Left lobe of liver (tissue), 2 donors: Measurements from ENCODE around the gene TMC8. TPM values are rescaled to one million over a fixed set of nuclear protein-coding genes. Genes with fewer than 3 reads are reported as not detected.
"Not testable (repeated sequence)": the region's sequence is repeated elsewhere in the genome, so short reads cannot be mapped to it uniquely, and the experiment has no call there.

Source experiments
- ATAC-seq: fragments of 200-7000 bp; cut with Tn5 transposase; one replicate; pipeline ENCODE4 v1.9.1; 2020; ENCODE audit warnings: mild to moderate bottlenecking, moderate library complexity
- DNase-seq: peaks from one replicate; pipeline ENCODE4 v3.0.0-alpha.2; 2020; ENCODE audit warnings: low spot score
- total RNA-seq: library from RNA; stranded (reverse); gene quantifications from one replicate; pipeline ENCODE4 v1.2.1, GENCODE V29; 2021
- donor health status: DM: no; HTN: no; CAD: no; lungs with moderate emphysema.
- donor health status: DM: no; HTN: yes; CAD: no.

Gene TMC8, protein sequence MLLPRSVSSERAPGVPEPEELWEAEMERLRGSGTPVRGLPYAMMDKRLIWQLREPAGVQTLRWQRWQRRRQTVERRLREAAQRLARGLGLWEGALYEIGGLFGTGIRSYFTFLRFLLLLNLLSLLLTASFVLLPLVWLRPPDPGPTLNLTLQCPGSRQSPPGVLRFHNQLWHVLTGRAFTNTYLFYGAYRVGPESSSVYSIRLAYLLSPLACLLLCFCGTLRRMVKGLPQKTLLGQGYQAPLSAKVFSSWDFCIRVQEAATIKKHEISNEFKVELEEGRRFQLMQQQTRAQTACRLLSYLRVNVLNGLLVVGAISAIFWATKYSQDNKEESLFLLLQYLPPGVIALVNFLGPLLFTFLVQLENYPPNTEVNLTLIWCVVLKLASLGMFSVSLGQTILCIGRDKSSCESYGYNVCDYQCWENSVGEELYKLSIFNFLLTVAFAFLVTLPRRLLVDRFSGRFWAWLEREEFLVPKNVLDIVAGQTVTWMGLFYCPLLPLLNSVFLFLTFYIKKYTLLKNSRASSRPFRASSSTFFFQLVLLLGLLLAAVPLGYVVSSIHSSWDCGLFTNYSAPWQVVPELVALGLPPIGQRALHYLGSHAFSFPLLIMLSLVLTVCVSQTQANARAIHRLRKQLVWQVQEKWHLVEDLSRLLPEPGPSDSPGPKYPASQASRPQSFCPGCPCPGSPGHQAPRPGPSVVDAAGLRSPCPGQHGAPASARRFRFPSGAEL
- 3.9 TPM for total RNA-seq

DNA sequence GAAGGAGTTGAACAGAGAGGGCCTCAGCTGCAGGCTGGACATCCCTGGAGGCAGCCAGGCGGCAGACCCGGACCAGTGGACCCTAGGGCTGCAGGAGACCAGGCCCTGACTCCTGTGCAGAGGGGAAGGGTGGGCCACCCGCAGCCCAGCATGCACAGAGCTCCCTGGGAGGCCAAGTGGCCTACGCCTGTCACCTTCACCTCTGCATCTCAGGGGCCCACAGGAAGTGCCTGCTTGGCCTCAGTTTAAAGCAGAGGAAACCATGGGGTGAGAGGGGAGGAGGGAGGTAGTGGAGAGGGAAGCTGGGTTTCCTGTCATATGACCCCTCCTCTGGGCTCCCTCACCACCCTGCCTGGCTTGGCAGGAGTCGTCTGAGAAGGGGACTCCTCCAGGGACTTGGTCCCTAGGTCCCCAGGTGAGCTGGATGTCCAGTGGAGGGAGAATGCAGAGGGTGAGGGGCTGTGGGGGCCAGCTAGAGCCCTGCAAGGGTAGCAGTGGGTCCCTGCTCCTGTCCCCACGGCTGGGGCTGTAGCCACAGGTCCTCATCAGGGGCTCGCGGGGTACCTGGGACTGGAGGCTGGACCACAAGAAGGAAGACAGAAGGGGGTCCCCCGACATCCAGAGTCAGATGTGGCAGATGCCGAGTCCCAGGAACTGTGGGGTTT lies at the start of gene TMC8:
Gene TMC8, plus strand, starts transcription at position 335 of the 665 bp plus-strand sequence. CDS start 818 bp downstream, outside the sequence.
- DNase-seq (no peak), ATAC-seq (peak; percentile 5)

DNA sequence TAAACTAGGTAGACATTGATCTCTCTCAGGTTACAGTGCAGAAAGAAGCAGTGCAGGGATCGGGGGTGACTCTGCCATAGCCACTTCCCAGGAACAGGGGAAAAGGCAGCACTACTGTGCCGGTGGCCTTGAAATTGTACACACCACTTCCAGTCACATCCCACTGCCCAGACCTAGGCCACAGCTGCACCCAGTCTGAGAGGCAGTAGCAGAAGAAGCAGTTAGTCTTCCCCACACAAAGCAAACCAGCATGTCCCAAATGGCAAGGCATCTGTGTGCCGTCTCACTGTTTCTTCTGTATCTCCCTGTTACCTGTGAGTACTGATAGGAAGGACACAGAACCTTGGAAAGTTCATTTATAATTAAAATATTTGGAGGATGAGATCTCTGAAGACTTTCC lies 49.0 kb upstream of the TMC8 start:
- DNase-seq (no peak), ATAC-seq (no peak)

DNA sequence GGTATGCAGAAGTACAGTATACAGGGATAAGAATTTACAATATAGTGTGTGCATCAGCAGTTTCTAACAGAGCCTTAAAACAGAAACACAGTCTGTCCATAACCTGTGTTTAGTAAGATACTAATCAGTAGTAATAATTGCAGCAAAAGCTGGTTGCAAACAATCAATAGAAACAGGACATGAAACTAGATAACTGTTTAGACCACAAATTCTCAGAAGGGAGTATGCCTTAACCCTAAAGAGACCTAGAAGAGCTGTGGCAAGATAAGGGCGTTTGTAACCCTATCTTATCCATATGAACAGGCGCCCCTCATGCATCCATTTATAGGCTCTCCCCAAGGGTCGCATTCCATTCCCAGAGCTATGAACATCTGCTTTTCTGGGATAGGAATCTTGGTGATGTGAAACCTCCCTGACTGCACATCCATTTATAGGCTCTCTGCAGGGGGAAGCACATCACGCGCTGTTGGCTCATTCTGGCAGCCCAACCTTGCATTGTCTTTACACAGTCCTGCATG lies 48.2 kb upstream of the TMC8 start:
- ATAC-seq, DNase-seq: not testable (repeated sequence)

DNA sequence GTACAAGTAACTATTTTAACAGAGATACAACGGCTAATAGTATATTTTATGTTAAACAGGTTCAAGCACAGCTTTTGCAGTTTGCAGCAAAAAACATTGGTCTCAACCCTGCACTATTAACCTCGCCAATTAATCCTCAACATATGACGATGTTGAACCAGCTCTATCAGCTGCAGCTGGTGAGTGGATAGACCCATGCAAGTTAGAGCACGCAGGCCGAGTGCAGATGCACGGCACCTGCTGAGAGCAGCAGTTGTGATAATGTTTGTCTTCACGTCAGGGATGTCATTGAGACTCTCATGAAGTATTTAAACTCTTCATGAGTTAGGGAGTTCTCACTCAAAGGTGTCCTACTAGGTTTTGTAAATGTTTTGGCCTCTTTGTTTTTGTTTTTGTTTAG lies 47.6 kb upstream of the TMC8 start:
- no peak for ATAC-seq
- no peak for DNase-seq

DNA sequence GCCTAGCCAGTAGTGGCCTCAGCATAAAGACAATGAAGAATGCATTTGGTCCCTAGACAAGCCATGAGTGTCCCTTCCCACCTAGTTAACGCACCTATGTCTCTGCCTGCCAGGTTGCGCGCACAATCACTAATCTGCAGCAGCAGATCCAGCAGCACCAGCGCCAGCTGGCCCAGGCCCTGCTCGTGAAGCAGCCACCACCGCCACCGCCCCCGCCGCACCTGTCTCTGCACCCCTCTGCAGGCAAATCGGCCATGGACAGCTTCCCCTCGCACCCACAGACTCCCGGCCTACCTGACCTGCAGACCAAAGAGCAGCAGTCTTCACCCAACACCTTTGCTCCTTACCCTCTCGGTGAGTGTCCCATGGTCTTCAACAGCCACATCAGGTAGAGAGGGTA lies 43.8 kb upstream of the TMC8 start:
- no peak for DNase-seq

DNA sequence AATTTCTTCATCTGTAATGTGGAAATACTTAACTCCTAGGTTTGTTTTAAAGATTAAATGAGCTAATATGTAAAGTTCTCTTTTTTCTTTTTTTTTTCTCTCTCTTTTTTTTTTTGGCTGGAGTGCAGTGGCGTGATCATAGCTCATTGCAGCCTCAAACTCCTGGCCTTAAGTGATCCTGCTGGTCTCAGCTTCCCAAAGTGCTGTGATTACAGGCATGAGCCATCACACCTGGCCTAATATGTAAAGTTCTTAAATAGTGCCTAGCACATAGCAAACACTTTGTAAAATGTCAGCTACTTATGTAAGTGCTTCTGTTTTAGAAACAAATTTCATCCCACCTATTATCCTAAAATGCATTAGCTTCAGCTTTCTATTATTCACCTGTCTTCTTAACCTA lies 42.0 kb upstream of the TMC8 start:
- ATAC-seq = no peak
- DNase-seq = no peak

More for the DNA sequence above, 43.8 kb upstream of the TMC8 start:
- ATAC-seq = no peak

DNA sequence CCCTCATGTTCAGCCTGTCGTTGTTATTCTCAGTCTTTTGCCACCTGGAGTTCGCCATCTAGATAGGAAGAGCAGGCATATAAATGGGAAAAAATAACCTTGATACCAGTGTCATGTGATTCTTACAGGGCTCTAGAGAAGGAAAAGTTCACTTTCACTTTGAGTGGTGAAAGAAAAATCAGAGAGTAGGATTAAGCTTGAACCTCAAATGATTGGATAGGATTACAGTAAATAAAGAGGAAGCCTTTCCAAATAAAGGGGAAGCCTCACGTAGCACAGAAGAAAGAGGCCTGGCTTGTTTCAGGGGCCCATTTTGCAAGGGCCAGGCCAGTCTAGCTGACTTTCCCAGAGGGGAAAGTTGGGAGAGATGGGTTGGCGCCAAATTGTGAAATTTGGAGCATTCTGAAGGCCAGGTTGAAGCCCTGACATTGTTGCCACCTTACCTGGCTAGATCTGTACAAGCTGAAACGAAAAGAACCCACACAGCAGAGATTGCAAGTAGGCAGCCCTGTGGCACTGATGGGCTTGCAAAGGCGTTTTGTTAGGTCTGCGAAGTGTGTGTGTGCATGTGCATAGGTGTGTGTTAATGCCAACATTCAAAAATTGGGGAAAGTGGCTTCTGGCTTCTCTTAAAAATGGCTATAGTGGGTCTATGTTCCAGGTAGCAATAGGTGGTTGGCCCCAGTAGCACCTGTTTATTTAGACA lies 40.8 kb upstream of the TMC8 start:
- DNase-seq (no peak), ATAC-seq (peak; percentile 79)

DNA sequence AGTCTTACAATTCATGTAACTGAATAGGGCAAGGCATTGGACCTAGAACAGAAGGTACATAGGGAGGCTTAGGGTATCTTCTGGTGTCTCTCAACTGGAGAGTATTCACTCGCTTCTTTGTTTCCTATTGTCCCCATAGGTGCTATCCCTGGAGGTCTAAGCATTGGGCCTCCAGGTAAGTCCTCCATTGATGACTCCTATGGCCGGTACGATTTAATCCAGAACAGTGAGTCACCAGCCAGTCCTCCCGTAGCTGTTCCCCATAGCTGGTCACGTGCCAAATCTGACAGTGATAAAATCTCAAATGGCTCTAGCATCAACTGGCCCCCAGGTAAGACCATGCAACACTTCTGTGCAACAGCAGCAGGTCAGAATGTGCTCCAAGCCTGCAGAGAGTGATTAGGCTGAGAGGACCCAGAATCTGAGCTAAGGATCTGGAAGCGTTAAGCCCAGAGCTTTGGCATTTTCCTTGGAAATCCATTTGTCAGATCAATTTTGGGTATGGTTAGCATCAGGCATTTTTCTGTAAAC lies 37.7 kb upstream of the TMC8 start:
- DNase-seq = no peak
- no peak for ATAC-seq

DNA sequence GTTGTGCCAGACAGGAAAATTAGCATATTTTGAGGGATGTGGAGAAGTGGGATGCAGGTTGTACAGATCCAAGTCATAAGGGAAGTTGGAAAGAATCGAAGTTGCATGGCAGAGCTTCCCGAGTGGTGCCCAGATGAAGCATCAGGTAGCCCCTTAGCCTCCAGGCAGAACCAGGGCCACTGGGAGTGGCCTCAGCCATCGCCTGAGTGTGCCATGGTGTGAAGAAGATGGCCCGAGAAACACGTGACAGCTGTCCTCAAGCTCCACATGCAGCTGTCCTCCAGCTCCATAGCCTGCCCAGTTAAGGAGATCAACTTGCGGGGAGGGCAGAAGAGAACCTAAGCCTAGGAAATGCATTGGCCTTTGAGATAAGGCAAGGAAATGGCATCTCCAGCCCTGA lies 35.5 kb upstream of the TMC8 start:
- ATAC-seq = no peak
- DNase-seq = no peak

DNA sequence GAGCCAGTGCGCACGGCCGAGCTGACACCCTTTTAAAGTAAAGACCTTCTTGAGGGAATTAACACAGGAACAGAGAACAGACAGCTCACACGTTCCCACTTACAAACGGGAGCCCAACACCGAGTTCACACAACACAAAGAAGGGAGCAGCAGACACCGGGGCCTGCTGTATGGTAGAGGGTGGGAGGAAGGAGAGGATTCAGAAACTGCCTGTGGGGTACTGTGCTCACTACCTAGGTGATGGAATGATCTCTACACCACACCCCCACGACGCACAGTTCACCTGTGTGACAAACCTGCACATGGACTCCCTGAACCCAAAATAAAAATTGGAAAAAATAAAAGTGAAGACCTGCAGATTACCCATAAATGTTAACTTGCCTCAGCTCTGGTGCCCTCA lies 34.5 kb upstream of the TMC8 start:
- DNase-seq (no peak), ATAC-seq (no peak)

DNA sequence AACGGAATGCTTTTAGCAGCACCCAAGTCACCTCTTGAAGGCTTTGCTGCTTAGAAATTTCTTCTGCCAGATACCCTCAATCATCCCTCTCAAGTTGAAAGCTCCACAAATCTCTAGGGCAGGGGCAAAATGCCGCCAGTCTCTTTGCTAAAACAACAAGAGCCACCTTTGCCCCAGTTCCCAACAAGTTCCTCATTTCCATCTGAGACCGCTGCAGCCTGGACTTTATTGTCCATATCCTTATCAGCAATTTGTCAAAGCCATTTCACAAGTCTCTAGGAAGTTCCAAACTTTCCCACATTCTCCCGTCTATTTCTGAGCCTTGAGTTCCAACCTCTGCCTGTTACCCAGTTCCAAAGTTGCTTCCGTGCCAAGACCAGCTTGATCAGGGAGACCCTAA lies 29.5 kb upstream of the TMC8 start:
- no peak for DNase-seq
- ATAC-seq = no peak

DNA sequence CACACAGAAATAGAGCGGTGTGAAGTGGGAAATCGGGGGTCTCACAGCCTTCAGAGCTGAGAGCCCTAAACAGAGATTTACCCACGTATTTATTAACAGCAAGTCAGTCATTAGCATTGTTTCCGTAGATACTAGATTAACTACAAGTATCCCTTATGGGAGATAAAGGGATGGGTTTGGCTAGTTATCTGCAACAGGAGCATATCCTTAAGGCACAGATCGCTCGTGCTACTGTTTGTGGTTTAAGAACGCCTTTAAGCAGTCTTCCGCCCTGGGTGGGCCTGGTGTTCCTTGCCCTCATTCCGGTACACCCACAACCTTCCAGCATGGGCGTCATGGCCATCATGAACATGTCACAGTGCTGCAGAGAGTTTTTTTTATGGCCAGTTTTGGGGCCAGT lies 29.0 kb upstream of the TMC8 start:
- DNase-seq (no peak), ATAC-seq (no peak)

DNA sequence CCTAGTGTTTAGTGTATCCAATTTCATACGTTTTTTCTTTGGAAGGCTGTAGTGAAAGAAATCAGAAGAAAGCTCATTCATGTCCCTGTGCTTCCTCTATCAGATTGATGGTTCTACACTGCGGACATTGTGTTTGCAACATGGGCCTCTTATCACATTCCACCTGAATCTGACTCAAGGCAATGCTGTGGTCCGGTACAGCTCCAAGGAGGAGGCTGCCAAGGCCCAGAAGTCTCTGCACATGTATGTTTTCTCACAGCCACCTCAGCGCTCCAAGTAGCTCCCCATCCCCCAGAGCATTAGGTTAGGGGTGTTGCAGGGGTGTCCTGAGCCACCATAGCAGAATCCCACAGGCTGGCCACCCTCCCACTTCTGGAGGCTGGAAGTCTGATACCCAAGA lies 27.3 kb upstream of the TMC8 start:
- ATAC-seq = no peak
- DNase-seq = no peak

DNA sequence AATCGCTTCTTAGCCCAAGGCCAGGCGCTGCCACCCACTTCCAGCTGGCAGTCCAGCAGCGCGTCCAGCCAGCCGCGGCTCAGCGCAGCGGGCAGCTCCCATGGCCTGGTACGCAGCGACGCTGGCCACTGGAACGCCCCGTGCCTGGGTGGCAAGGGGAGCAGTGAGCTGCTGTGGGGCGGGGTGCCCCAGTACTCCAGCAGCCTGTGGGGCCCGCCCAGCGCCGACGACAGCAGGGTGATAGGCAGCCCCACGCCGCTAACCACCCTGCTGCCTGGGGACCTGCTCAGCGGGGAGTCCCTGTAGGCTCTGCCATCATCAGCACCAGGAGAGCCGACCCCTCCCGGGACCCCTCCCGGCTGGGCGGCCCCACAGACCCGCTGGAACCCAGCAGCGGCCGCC lies 26.0 kb upstream of the TMC8 start:
- DNase-seq = no peak

DNA sequence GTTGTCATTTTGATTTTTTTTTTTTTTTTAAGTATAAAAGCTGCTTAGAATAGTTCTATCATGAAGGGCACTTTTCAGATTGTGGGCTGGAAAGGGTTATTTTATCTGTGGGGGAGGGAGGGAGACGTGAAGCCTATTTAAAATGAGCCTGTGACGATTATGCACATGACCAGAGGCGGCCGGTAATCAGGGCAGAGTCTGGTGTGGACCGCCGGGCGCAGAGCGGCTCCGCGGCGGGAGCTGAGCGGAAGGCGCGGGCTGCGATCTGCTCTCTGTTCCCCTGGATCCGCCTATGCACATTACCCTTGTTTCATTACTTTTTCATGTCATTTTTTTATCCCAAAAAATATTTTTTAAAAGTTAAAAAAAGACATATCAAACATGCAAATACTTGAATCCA lies 25.5 kb upstream of the TMC8 start:
- DNase-seq (no peak), ATAC-seq (no peak)

More for the DNA sequence above, 26.0 kb upstream of the TMC8 start:
- ATAC-seq = peak; percentile 20

DNA sequence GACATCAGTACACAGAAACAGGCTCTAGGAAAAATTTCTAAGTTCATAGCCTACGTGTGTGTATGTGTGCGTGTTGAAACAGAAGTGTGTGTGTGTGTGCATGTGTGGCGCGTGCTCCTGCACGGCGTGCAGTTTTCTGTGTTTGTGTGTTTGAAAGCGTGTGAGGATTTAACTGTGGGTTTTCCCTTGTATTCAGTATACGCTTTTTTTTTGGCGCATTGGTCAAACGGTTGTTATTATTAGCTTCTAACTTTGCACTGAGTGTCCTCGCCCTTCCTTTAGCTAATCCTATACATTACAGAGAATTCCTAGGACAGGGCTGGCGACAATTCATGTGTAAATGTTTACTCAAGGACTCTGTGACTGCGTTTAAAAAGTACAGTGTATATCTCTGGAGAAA lies 25.0 kb upstream of the TMC8 start:
- DNase-seq = no peak
- no peak for ATAC-seq

DNA sequence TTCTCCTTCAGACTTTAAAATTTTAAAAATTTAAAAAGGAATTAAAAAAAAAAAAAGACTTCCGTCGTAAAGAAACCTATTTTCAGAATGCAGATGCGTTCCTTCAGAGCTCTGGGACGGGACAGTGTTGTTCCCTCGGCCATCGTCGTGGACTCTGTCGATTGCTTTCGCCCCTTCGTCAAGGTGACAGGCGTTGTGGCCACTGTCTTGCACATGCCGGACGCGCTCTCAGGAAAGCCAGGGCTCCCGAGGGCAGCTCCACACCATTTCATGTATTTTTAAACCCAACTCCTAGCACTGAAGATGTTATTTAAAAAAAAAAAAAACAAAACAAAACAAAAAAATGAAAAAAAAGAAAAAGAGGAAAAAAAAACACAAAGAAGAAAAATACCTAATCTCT lies 24.4 kb upstream of the TMC8 start:
- ATAC-seq (no peak), DNase-seq (no peak)

DNA sequence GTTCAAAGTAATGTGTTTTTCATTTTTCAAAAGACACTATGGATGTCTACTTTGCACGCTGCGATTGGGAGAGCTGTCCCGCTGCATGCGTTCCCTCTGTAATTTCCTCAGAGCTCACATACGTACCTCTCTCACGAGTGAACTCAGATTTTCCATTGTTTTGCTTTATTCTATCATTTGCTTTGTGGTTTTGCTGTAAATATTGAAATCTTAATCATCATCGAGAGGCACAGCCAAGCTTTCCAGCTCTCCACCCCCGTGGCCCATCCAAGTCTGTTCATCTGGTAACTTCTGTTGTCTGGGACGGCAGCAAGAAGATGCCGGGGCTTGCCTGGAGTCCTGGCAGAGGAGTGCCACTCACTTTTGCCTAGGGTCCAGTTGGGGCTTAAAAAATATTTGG lies 23.1 kb upstream of the TMC8 start:
- ATAC-seq = no peak
- no peak for DNase-seq

DNA sequence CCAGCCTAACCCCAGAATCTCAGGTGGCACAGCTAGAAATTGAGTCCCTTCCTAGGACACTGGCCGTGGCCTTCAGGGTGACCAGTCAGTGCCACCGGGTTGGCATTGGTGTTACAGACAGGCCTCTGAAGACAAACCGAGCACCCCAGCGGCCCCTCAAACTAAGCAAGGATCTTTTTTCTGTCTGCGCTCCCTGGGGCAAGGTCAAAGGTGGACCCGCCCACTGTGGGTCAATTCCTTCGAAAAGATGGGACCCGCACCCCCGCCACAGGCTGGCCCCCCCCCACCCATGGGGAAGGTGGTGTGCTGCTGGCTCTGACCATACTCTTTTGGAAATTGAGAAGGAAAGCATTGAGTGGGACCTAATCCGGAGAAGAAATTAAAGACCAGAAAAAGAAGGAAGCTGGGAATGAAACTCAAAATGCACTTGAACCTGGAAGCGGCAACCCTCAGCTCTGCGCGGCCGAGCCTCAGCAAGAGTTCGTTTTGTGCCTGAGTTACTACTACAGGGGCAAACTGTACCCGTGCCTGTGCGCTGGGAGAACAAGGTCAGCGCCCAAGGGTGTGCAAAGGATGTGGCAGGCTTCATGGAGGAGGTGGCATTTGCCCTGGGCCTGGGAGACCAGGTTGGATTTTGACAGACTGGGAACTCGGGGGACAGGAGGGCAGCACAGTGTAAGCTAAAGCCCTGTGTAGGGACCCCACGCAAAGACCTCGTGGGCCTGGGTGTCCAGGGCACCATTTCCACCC lies 22.4 kb upstream of the TMC8 start:
- ATAC-seq = no peak
- no peak for DNase-seq
